ENCODE data around the gene PURB. TPM values are rescaled to one million over a fixed set of nuclear protein-coding genes. Genes with fewer than 3 reads are reported as not detected.

The PURB gene
- total RNA-seq, 1 donor from 2014 or later, result 5.4 TPM

DNA sequence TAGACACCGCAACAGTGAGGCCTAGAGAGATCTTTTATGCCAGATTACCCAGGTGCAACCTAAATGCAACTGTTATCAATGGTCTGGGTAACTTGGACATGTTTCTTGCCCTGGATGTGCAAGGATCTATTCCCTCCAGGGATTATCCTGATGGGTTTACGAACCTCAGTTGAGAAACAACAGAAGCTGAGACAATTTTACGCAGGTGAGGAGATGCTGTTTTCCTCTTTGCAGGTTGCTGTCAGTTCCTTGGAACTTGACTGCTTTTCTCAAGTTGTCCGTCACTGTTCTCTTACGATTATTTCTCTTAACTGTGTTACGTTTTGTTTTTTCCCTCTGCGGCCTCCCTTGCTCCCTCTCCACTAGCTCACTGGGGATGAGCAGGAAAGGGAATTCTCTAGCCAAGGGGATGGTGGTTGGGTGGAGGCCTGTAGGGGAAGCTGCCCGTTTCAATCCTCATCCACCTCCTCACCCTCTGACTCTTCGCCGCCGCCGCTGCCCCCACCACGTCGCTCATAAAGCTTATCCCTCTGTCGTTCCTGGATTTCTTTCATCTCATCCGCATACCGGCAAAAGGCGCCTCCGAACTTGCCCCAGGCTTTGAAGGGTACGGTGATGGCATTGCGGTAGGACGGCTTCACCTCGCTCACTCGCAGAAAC, 1.2 kb downstream of the PURB start:
- TF ChIP-seq, protein P1, sequence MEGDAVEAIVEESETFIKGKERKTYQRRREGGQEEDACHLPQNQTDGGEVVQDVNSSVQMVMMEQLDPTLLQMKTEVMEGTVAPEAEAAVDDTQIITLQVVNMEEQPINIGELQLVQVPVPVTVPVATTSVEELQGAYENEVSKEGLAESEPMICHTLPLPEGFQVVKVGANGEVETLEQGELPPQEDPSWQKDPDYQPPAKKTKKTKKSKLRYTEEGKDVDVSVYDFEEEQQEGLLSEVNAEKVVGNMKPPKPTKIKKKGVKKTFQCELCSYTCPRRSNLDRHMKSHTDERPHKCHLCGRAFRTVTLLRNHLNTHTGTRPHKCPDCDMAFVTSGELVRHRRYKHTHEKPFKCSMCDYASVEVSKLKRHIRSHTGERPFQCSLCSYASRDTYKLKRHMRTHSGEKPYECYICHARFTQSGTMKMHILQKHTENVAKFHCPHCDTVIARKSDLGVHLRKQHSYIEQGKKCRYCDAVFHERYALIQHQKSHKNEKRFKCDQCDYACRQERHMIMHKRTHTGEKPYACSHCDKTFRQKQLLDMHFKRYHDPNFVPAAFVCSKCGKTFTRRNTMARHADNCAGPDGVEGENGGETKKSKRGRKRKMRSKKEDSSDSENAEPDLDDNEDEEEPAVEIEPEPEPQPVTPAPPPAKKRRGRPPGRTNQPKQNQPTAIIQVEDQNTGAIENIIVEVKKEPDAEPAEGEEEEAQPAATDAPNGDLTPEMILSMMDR (conservative IDR thresholded peaks at IDR 0.05; ENCODE audit: low read depth, low read length), result no peak
- H3K4me3 ChIP-seq (ENCODE audit: low read depth, low read length), result peak overlapping the region; percentile 72
- DNase-seq (ENCODE audit: low read depth), result no peak

DNA sequence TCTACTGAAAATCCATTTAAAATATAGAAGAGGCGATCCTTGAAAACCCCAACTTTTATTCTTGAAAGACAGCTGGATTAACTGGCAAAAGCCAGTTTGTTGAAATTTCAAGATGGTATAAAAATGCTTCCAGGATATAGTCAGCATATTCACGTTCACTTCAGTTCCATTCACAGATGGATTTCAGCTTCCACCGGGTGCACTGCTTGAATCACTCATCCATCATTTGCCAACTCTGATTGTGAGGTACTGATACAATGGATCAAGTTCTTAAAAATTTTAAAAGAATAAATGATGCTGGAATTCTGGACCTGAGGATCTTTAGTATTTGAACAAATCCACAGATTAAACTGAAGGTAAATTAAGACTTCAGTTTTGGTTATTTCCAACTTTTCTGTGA, 2.4 kb downstream of the PURB start:
- H3K4me3 ChIP-seq (ENCODE audit: low read depth, low read length), result no peak overlapping the region
- TF ChIP-seq, protein P1 (conservative IDR thresholded peaks at IDR 0.05; ENCODE audit: low read depth, low read length), result no peak
- no peak for DNase-seq (ENCODE audit: low read depth)

DNA sequence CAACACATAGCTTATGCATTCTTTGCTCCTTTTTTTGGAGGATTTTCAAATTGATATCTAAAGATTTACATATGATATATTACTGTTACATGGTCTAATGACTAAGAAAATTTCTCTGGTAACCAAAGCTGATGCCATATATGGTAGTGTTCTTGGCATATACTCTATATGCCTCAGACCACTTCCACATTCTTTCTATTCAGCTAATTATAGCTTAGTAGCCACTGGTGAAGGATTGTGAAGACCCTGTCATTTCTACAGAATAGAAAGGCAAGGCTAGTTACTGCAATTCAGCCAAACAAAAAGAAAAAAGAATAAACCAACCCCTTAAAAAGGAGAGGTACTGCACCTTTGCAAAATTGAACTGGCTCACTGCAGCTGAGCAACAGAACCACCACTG, 3.7 kb downstream of the PURB start:
- peak overlapping the region; percentile 26 for H3K4me3 ChIP-seq (ENCODE audit: low read depth, low read length)
- no peak for DNase-seq (ENCODE audit: low read depth)
- TF ChIP-seq, protein P1 (conservative IDR thresholded peaks at IDR 0.05; ENCODE audit: low read depth, low read length), result no peak

DNA sequence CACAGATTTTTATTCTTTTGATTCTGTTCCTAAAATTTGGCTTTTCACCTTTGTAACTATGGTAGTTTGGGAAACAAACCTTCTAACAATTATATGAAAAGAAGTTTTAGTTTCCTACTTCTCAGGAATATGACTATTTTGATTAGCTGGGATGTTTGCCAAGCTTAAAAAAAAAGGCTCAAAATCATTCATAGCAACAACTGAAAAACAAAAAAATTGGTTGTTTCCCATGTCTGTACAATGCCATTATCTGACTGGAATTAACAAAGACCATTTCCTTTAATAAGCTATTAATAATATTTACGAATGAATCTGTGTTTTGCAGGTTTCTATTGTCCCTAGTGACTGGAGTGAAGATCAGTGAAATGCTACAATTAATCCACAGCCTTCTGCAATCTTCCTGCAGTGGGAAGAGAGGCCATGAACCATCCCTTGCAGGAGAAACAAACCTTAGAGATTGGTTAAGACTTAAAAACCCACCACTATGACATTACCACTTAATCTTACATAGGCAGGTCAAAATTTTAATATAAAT, 4.2 kb downstream of the PURB start:
- TF ChIP-seq, protein P1 (conservative IDR thresholded peaks at IDR 0.05; ENCODE audit: low read depth, low read length), result no peak
- no peak overlapping the region for H3K4me3 ChIP-seq (ENCODE audit: low read depth, low read length)
- DNase-seq (ENCODE audit: low read depth), result no peak

DNA sequence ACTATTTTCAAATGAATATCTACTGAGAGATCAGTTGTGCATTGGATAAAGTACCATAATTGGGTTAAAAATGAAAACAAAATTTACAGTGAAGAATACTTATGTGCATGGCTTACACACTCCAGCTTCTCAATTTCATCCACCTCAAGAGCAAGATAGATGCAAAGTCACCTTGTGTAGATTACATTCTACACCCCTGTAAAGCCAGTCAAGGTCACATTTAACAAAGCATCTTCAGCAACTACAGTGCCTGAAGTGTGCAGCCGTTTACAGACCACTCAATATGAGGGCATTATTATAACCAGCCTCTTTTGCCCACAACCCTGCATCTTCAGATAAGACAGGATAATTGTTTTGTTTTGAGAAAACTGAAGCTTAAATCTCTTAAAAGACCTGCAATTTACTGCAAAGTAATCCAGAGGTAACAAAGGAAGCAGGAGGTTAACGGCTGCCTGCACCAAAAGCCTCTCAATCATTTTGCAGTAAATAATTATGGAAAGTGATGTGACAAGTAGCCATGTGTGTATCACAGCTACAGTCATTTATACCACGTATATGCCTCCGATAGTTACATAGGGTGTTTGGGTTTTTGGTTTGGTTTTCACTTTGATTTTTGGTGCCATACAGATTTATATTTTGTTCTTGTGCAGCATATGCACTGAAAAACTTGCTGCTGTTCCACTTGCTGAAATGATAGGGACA, 4.9 kb downstream of the PURB start:
- TF ChIP-seq, protein P1 (conservative IDR thresholded peaks at IDR 0.05; ENCODE audit: low read depth, low read length), result no peak
- DNase-seq (ENCODE audit: low read depth), result no peak
- no peak overlapping the region for H3K4me3 ChIP-seq (ENCODE audit: low read depth, low read length)

DNA sequence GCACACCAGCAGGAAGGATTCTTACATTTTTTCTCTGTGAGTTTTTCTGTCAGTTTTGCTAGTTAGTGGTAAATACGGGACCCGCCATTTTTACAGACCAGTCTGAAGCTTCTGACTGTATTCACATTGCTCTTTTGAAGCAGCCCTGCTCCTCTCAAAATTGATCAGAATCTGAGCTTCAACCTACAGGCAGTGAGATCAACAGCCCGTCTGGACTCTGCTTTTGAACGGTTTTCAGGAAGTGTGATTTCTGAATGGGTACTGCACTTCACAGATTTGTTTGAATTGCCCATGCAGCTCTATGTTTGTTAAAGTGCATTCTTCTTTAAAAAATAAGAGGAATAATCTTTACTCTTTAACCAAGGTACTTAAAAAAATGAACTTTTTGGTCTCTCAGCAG, 8.9 kb downstream of the PURB start:
- TF ChIP-seq, protein P1 (conservative IDR thresholded peaks at IDR 0.05; ENCODE audit: low read depth, low read length), result no peak
- DNase-seq (ENCODE audit: low read depth), result no peak
- no peak overlapping the region for H3K4me3 ChIP-seq (ENCODE audit: low read depth, low read length)

All from epithelial cell of proximal tubule (primary cell).